ENCODE results near the gene RRAGD. TPM values are rescaled to one million over a fixed set of nuclear protein-coding genes. Genes with fewer than 3 reads are reported as not detected.

Gene RRAGD
- total and polyA plus RNA-seq, 2 of the 8 experiments (the other 6 are each of a cell fraction or from before 2014, with no cell fraction given), result 7.2 to 30.8 TPM

GRCh38 chr6:89393659-89394058, 18.4 kb downstream of the RRAGD start (continued):
- TF ChIP-seq ASH2L (IDR thresholded peaks at IDR 0.05; ENCODE audit: low read length) (no peak), BCL11A (IDR thresholded peaks at IDR 0.05; ENCODE audit: low read depth in 2 of 2, low read length in 2 of 2) (no peak), EGR1 (IDR thresholded peaks at IDR 0.05; ENCODE audit: borderline replicate concordance, low read depth, low read length) (no peak), TAF7 (optimal IDR thresholded peaks at IDR 0.05; ENCODE audit: borderline replicate concordance, low read depth, low read length) (no peak), GTF2F1 (IDR thresholded peaks at IDR 0.05; ENCODE audit: borderline replicate concordance, low read depth, low read length) (no peak)
